Lower leg skin (tissue), 3 donors: ENCODE data around the gene PORCN.

Experiments
- CTCF ChIP-seq, 3 donors: fragments of 450-650 bp; IDR thresholded peaks; one replicate each; pipeline ENCODE4 v1.5.1; 2016; ENCODE audit warnings: antibody characterized with exemption in 3 of 3, mild to moderate bottlenecking in 3 of 3, moderate library complexity in 2 of 3
- POLR2A ChIP-seq, 2 donors: fragments of 450-650 bp; IDR thresholded peaks; one replicate each; pipeline ENCODE4 v1.6.1; 2016 to 2017; ENCODE audit warnings: antibody characterized with exemption in 2 of 2, mild to moderate bottlenecking in 1 of 2, moderate library complexity in 1 of 2

- TF ChIP-seq CTCF (IDR thresholded peaks at IDR 0.05) = no peak
- TF ChIP-seq POLR2A (IDR thresholded peaks at IDR 0.05) = no peak
Measured at GRCh38 chrX:48468247-48468671, 40.5 kb upstream of the PORCN start.
